PFSK-1 (cell line): ENCODE results near the gene PHETA1.

ENCODE experiments used
- POLR2AphosphoS5 ChIP-seq: IDR thresholded peaks from 2 replicates; pipeline ENCODE4 v1.6.1; 2012; ENCODE audit warnings: low read depth, mild to moderate bottlenecking, control low read depth, low read length, moderate library complexity
- REST ChIP-seq, 2 experiments: IDR thresholded peaks; 2 replicates each; pipeline versions ENCODE4 v1.6.1 to v1.8.0; 2011 to 2012; ENCODE audit warnings: low read depth in 2 of 2, low read length in 2 of 2, control low read depth in 1 of 2, inconsistent platforms in 1 of 2, mild to moderate bottlenecking in 1 of 2, moderate library complexity in 1 of 2; ENCODE audit not compliant: insufficient read depth in 1 of 2

- TF ChIP-seq POLR2AphosphoS5: no peak
- no peak for TF ChIP-seq REST (IDR thresholded peaks at IDR 0.05; ENCODE audit: insufficient read depth in 1 of 2, low read depth in 2 of 2, low read length in 2 of 2)
These were observed 56.2 kb downstream of the PHETA1 start for GRCh38 chr12:111312708-111313107.
